ENCODE results near the gene CXorf65.

Gene CXorf65

DNA sequence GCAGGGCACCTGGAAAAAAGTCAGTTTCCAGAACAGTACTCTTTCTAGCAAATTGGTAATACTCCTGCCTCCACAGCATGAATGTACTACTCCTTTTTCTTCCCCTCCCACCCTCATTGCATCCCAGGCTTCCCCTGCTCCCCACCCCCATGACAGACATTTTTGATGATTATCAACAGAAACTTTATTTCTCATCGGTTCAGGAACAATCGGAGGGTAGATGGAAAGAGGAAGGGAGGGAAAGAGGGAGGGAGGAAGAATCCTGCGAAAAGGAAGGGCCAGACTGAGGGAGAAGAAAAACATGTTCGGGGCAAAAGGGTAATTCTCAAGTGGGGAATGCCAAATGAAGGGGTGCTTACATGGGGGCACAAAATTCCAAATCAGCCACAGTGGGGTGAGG lies 705 bp upstream of the CXorf65 start:
- no peak for DNase-seq (ENCODE audit: low spot score)

DNA sequence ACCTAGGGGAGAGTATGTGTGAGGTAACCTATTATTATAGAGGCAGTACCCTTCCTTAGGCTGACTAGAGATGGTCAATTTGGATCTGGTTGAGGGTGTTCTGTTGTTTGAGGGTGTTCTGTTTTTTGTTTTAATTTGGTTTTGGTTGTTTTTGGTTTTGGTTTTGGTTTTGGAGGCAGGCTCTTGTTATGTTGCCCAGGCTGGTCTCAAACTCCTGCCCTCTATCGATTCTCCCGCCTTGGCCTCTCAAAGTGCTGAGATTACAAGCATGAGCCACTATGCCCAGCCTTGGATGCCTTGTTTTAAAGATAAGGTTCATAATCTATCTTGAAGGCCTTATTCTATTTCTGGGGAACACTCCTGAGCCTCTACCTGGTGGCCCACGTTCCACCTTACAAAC lies 912 bp downstream of the CXorf65 start:
- DNase-seq (ENCODE audit: low spot score): no peak

GRCh38 chrX:71103110-71103983 lies 3.2 kb downstream of the CXorf65 start:
- DNase-seq (ENCODE audit: low spot score): no peak

DNA sequence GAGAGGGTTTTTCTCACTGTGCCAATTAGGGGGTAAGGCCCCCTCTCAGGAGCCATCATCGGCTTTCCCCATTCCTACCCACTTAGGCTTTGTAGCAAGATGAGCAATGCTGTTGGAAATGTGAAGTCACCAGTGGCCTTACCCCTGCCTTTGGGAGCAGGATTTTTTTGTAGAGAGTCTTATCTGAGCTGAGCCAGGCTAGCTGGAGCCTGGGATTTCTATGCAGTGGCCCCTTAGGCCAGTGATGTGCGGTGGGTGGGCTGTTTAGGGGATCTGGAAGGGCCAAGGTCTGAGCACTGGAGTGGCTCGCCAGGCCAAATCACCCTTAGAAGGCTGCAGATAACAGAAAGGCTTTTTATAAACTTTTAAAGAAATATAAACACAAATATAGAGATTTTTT lies 4.2 kb downstream of the CXorf65 start:
- no peak for DNase-seq (ENCODE audit: low spot score)

DNA sequence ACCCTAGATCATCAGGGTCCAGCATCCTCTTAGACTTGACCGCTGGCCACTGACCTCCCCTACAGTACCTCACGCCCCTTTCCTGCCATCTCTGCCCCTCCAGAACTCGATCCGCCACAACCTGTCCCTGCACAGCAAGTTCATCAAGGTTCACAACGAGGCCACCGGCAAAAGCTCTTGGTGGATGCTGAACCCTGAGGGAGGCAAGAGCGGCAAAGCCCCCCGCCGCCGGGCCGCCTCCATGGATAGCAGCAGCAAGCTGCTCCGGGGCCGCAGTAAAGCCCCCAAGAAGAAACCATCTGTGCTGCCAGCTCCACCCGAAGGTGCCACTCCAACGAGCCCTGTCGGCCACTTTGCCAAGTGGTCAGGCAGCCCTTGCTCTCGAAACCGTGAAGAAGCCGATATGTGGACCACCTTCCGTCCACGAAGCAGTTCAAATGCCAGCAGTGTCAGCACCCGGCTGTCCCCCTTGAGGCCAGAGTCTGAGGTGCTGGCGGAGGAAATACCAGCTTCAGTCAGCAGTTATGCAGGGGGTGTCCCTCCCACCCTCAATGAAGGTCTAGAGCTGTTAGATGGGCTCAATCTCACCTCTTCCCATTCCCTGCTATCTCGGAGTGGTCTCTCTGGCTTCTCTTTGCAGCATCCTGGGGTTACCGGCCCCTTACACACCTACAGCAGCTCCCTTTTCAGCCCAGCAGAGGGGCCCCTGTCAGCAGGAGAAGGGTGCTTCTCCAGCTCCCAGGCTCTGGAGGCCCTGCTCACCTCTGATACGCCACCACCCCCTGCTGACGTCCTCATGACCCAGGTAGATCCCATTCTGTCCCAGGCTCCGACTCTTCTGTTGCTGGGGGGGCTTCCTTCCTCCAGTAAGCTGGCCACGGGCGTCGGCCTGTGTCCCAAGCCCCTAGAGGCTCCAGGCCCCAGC lies 5.7 kb downstream of the CXorf65 start:
- no peak for DNase-seq (ENCODE audit: low spot score)

DNA sequence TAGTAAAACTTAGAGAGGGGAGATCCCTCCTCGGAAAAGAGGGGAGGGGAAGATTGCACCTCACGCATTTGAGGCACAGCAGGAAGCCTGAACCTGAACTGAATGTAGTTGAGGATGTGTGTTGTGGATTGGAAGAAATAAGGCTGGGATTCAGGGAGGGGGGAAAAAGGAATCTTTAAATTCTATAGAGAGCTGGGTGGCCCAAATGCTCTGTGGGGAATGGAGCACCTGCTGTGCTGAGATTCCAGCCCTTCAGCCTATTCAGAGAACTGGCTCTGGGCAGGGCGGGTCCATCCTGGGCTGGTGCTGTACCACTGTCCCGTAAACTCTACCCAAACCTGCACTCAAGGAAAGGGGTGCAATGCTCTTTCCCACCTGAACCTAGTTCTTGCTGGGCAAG lies 6.8 kb downstream of the CXorf65 start:
- DNase-seq (ENCODE audit: low spot score): no peak

DNA sequence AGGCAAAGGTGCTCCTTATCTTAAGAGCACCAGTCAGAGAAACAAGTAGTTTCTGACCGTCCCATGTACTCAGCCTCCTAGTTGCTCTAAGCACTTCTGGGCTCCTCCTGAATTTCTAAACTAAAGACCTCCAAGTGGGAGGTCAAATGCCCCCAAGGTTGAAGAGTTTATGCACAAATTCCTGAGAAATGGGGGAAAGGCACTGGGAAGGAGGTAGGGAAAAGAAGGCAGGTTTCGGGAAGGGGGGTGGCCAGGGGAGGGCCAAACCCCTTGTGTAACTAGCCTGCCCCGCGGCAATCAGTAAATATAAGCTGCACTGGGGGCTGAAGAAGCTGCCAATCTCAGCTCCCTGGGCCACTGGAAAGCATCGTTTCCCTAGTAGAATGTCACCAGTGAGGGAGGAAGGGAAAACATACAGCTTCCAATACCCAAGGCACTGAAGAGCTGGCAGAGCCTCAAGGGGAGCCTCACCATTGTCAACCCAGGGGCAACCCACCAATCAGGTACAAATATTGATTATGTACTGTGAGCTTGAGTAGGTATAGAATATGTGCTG lies 7.5 kb downstream of the CXorf65 start:
- DNase-seq (ENCODE audit: low spot score): no peak

DNA sequence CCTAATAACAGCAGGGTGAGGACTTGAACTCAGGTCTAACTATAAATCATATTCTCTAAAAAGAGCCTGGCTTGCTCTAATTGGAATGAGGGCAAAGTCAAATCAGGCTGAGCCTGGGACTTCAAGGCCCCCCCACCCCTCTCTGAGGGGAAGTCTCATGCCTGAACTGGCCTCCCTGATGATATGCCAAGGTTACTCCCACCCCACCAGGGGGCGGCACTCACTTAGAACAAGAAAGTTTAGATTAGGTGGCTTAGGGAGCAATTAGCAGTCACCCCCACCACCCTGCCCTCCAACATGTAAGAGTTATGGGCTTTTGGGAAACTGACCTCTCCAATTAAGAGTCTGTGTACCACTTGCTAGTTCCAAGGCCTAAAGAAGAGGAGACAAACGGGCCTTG lies 8.2 kb downstream of the CXorf65 start:
- no peak for DNase-seq (ENCODE audit: low spot score)

- no peak for DNase-seq (ENCODE audit: low spot score)
Measured at GRCh38 chrX:71096760-71097032, 9.8 kb downstream of the CXorf65 start.

DNA sequence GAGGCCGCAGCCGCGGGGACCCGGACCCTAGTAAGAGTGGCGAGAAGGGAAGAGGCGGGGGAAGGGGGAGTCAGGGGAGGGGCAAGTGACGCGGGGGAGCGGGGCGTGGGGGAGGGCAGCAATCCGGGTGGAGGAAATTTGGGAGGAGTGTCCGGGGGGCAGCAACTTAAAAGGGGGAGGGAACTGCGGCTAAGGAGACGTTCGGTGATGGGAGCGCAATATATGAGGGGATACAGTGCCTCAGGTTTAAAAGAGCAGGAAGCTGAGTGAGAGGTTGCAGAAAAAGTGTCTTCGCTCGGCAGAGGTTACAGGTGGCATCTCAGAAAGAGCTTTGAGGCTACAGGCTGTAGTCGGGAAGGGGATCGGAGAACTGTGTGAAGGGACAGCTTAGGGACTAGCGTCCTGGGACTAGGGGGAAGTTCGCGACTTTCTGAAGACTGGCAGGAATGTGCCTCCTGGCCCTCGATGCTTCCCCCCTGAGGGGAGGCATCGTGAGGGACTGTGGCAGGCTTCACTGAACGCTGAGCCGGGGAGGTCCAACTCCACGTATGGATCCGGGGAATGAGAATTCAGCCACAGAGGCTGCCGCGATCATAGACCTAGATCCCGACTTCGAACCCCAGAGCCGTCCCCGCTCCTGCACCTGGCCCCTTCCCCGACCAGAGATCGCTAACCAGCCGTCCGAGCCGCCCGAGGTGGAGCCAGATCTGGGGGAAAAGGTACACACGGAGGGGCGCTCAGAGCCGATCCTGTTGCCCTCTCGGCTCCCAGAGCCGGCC lies 10.4 kb downstream of the CXorf65 start:
- peak; percentile 56 for DNase-seq (ENCODE audit: low spot score)

GRCh38 chrX:71095555-71095980 lies 11.0 kb downstream of the CXorf65 start, which contains the start of gene FOXO4:
Gene FOXO4, plus strand, starts transcription at chrX:71095851. Its CDS starts 678 bp downstream, at chrX:71096529.
- peak; percentile 81 for DNase-seq (ENCODE audit: low spot score)

GRCh38 chrX:71095033-71095432 lies 11.5 kb downstream of the CXorf65 start:
- DNase-seq (ENCODE audit: low spot score): no peak

- DNase-seq (ENCODE audit: low spot score): no peak
Measured at GRCh38 chrX:71091263-71091662, 15.3 kb downstream of the CXorf65 start.

DNA sequence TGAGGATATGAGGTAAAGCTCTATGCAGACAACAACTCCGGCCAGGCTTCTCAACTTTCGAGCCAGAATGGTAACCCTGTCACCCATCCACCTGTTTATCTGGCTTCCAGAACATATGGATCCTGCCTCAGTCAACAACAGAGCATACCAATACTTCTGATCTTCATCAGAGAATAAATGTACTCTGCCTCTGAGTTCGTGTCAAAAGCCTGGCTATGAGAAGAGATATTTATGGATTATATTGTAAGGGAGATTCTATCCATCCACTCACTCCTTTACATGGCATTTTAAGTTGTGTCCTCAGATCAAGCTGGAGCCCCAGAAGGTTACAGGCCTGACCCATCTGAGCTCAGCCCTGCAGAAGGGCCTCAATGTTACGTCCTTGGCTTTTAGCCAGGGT lies 20.6 kb downstream of the CXorf65 start:
- no peak for DNase-seq (ENCODE audit: low spot score)

- no peak for DNase-seq (ENCODE audit: low spot score)
Measured at GRCh38 chrX:71082822-71083221, 23.7 kb downstream of the CXorf65 start.

DNA sequence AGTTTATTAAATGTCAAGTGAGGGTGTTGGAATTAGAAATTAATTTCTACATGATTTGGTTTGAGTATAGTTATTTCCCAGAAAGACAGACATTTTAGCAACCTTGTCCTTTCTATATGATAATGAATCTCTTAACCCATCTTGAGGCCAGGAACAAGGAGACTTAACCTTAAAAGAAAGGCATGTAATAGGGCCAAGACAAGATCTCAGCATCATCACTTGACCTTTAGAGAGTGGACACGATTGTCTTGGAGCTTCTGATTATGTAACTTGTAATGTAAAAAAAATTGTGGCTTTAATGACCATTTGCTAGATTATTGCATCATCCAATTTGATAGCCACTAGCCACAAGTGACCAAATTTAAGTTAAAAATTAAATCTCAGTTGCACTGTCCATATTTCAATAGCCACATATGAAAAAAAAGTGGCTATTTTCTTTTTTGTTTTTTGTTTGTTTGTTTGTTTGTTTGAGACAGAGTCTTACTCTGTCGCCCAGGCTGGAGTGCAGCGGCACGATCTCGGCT lies 24.4 kb downstream of the CXorf65 start:
- no peak for DNase-seq (ENCODE audit: low spot score)

DNA sequence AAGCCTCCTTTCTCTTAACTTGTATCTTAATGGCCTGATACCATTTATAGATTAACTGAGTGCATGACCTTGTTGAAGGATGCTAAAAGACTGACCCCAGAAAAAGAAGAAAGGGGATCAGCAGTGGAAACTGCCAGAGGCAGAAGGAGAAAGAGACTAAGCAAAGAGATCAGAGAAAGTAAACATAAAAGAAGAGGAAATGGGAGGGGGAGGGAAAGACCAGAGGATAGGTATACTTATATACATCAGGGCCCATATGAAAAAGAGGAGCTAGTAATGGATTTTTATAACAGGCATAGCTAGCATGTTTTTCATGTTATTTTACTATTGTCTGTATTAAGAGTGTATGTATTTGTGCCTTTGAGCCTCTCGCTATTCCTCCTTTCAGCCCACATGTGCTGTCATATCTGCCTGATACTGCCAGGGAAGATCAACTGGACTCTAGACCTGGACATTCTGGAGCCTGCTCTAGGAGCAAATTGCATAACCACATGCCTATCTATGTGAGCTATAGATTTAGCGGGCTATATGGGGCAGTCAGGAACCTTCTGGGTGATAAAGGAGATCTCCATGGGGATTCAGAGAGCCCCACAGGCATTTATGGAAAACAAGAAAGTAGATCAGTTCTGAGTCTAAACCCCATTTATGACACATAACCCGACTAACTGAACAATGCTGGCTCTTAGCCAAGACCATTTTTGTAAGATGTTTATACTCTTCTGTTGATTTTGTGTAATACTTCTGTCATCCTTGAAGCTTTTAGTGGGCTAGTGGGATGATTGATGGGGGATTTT lies 25.0 kb downstream of the CXorf65 start:
- DNase-seq (ENCODE audit: low spot score): no peak

- DNase-seq (ENCODE audit: low spot score): no peak
Measured at GRCh38 chrX:71070531-71070930, 36.0 kb downstream of the CXorf65 start.

GRCh38 chrX:71068044-71068918 lies 38.3 kb downstream of the CXorf65 start, which contains the start of gene SNX12:
Gene SNX12, minus strand, starts transcription at chrX:71068334. Its CDS starts 28 bp downstream, at chrX:71068306.
- DNase-seq (ENCODE audit: low spot score): peak; percentile 89

- peak; percentile 18 for DNase-seq (ENCODE audit: low spot score)
Measured at GRCh38 chrX:71067712-71068043, 38.9 kb downstream of the CXorf65 start.

All from HuH-7.5 (cell line).